ENCODE results near the gene ZFP69B.

- TF ChIP-seq EZH2 (IDR thresholded peaks at IDR 0.05; ENCODE audit: insufficient read depth, poor library complexity, severe bottlenecking) = no peak
- no peak for TF ChIP-seq EZH2phosphoT487 (IDR thresholded peaks at IDR 0.05; ENCODE audit: insufficient read depth, low read depth)
Observed at GRCh38 chr1:40423264-40423642, 27.0 kb upstream of the ZFP69B start.

Data from GM23248 (cell line).